Measurements from ENCODE around the gene CIRBP. TPM values are rescaled to one million over a fixed set of nuclear protein-coding genes. Genes with fewer than 3 reads are reported as not detected.
A peak's percentile ranks its signal among the peaks of the same experiment; 100 is the strongest.

CIRBP gene
- total RNA-seq: 414 and 421 TPM in 2 replicates
- long read RNA-seq, transcript CIRBP-201 (7 exons, 1,328 nt): major isoform, 65 of 83 reads
- long read RNA-seq, partial matches to known transcripts: 4 of 83 reads
- long read RNA-seq, other reads (novel, unspliced or antisense): 6 of 83 reads

- H3K4me1 Mint-ChIP-seq: peaks cover 76% of the 10 kb centered on the region
- peaks cover 32% of the 10 kb centered on the region for H3K27me3 Mint-ChIP-seq (ENCODE audit: low read depth)
- peaks cover 23% of the 10 kb centered on the region for H3K36me3 Mint-ChIP-seq (ENCODE audit: low read depth)
- peak; percentile 99 for DNase-seq (ENCODE audit: low read depth, low spot score)
- H3K27ac Mint-ChIP-seq (ENCODE audit: unreplicated experiment): peak within 1 kb of the TSS; percentile 98
- TF ChIP-seq CTCF (conservative IDR thresholded peaks at IDR 0.05): no peak
- H3K9me3 Mint-ChIP-seq: no peaks in the 10 kb centered on the region
- H3K4me3 Mint-ChIP-seq: peak within 1 kb of the TSS; percentile 91
Measured at GRCh38 chr19:1269065-1269477, at the start of gene CIRBP. CIRBP (plus strand) TSS chr19:1269332; CDS start chr19:1270934, 1,602 bp downstream.

- Mint-ChIP-seq H3K4me1 (peaks cover 3% of the 10 kb centered on the region), H3K27me3 (ENCODE audit: low read depth) (no peaks in the 10 kb centered on the region), H3K9me3 (no peaks in the 10 kb centered on the region), H3K27ac (ENCODE audit: unreplicated experiment) (no peak overlapping the region), H3K4me3 (no peak overlapping the region), H3K36me3 (ENCODE audit: low read depth) (no peaks in the 10 kb centered on the region)
- TF ChIP-seq CTCF (conservative IDR thresholded peaks at IDR 0.05): no peak
- DNase-seq (ENCODE audit: low read depth, low spot score): no peak
Measured at GRCh38 chr19:1219786-1220476, 49.2 kb upstream of the CIRBP start.

- H3K4me1 Mint-ChIP-seq: peaks cover 3% of the 10 kb centered on the region
- no peaks in the 10 kb centered on the region for H3K36me3 Mint-ChIP-seq (ENCODE audit: low read depth)
- H3K9me3 Mint-ChIP-seq: no peaks in the 10 kb centered on the region
- no peak for TF ChIP-seq CTCF (conservative IDR thresholded peaks at IDR 0.05)
- DNase-seq (ENCODE audit: low read depth, low spot score): no peak
- no peaks in the 10 kb centered on the region for H3K27me3 Mint-ChIP-seq (ENCODE audit: low read depth)
- no peak overlapping the region for H3K27ac Mint-ChIP-seq (ENCODE audit: unreplicated experiment)
- H3K4me3 Mint-ChIP-seq: no peak overlapping the region
Measured at GRCh38 chr19:1220477-1220930, 48.6 kb upstream of the CIRBP start.

GRCh38 chr19:1220976-1221903 is 47.9 kb upstream of the CIRBP start:
- H3K36me3 Mint-ChIP-seq (ENCODE audit: low read depth): no peaks in the 10 kb centered on the region
- H3K9me3 Mint-ChIP-seq: no peaks in the 10 kb centered on the region
- H3K4me1 Mint-ChIP-seq: peaks cover 3% of the 10 kb centered on the region
- H3K27me3 Mint-ChIP-seq (ENCODE audit: low read depth): no peaks in the 10 kb centered on the region
- H3K27ac Mint-ChIP-seq (ENCODE audit: unreplicated experiment): no peak overlapping the region
- TF ChIP-seq CTCF (conservative IDR thresholded peaks at IDR 0.05): peak; percentile 69
- DNase-seq (ENCODE audit: low read depth, low spot score): peak; percentile 61
- H3K4me3 Mint-ChIP-seq: no peak overlapping the region

- no peaks in the 10 kb centered on the region for H3K36me3 Mint-ChIP-seq (ENCODE audit: low read depth)
- H3K27ac Mint-ChIP-seq (ENCODE audit: unreplicated experiment): no peak overlapping the region
- no peak overlapping the region for H3K4me3 Mint-ChIP-seq
- DNase-seq (ENCODE audit: low read depth, low spot score): no peak
- peaks cover 3% of the 10 kb centered on the region for H3K4me1 Mint-ChIP-seq
- no peaks in the 10 kb centered on the region for H3K9me3 Mint-ChIP-seq
- no peaks in the 10 kb centered on the region for H3K27me3 Mint-ChIP-seq (ENCODE audit: low read depth)
- no peak for TF ChIP-seq CTCF (conservative IDR thresholded peaks at IDR 0.05)
Measured at GRCh38 chr19:1221904-1222255, 47.3 kb upstream of the CIRBP start.

Data from neural crest cell (in vitro differentiated cells).